CD4-positive, alpha-beta T cell treated with Interleukin-6 at 100 ng/mL for 8 hours (primary cell): ENCODE measurements around the gene CRELD2.

Experiments
- DNase-seq: peaks from one replicate; pipeline ENCODE4 v3.0.0-alpha.2; 2020; ENCODE audit warnings: mixed read lengths, low spot score

Gene CRELD2

GRCh38 chr22:49917974-49918910 lies at the start of gene CRELD2, which contains the start of gene ALG12:
TSS of gene CRELD2 (plus strand) at chr22:49918634. CDS start at chr22:49918770, 136 bp downstream.
TSS of gene ALG12 (minus strand) at chr22:49918438. CDS start at chr22:49913765, 4,673 bp downstream.
- peak; percentile 96 for DNase-seq

- DNase-seq = no peak
Observed at GRCh38 chr22:49869086-49869830, 49.2 kb upstream of the CRELD2 start.

GRCh38 chr22:49869845-49870712 lies 48.4 kb upstream of the CRELD2 start:
- peak; percentile 46 for DNase-seq

GRCh38 chr22:49871482-49871881 lies 47.0 kb upstream of the CRELD2 start:
- no peak for DNase-seq

- DNase-seq = no peak
Observed at GRCh38 chr22:49872347-49872746, 46.1 kb upstream of the CRELD2 start.

GRCh38 chr22:49873228-49873940 lies 45.0 kb upstream of the CRELD2 start:
- DNase-seq = no peak

- no peak for DNase-seq
Observed at GRCh38 chr22:49877642-49878041, 40.8 kb upstream of the CRELD2 start.

GRCh38 chr22:49878206-49878605 lies 40.2 kb upstream of the CRELD2 start:
- no peak for DNase-seq

- DNase-seq = no peak
Observed at GRCh38 chr22:49879871-49880270, 38.6 kb upstream of the CRELD2 start.

- DNase-seq = no peak
Observed at GRCh38 chr22:49880281-49880680, 38.2 kb upstream of the CRELD2 start.

GRCh38 chr22:49881856-49882255 lies 36.6 kb upstream of the CRELD2 start:
- DNase-seq = no peak

GRCh38 chr22:49882519-49883293 lies 35.7 kb upstream of the CRELD2 start:
- DNase-seq = no peak

- DNase-seq = no peak
Observed at GRCh38 chr22:49883294-49883640, 35.2 kb upstream of the CRELD2 start.

GRCh38 chr22:49884075-49884474 lies 34.4 kb upstream of the CRELD2 start:
- DNase-seq = no peak

GRCh38 chr22:49884503-49885260 lies 33.8 kb upstream of the CRELD2 start:
- DNase-seq = no peak

GRCh38 chr22:49885281-49885680 lies 33.2 kb upstream of the CRELD2 start:
- DNase-seq = no peak

- no peak for DNase-seq
Observed at GRCh38 chr22:49885881-49886280, 32.6 kb upstream of the CRELD2 start.

GRCh38 chr22:49886346-49887063 lies 31.9 kb upstream of the CRELD2 start:
- no peak for DNase-seq

GRCh38 chr22:49887064-49887451 lies 31.4 kb upstream of the CRELD2 start:
- no peak for DNase-seq
